Measurements from ENCODE around the gene SLCO2A1.

- TF ChIP-seq, protein P1, sequence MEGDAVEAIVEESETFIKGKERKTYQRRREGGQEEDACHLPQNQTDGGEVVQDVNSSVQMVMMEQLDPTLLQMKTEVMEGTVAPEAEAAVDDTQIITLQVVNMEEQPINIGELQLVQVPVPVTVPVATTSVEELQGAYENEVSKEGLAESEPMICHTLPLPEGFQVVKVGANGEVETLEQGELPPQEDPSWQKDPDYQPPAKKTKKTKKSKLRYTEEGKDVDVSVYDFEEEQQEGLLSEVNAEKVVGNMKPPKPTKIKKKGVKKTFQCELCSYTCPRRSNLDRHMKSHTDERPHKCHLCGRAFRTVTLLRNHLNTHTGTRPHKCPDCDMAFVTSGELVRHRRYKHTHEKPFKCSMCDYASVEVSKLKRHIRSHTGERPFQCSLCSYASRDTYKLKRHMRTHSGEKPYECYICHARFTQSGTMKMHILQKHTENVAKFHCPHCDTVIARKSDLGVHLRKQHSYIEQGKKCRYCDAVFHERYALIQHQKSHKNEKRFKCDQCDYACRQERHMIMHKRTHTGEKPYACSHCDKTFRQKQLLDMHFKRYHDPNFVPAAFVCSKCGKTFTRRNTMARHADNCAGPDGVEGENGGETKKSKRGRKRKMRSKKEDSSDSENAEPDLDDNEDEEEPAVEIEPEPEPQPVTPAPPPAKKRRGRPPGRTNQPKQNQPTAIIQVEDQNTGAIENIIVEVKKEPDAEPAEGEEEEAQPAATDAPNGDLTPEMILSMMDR (optimal IDR thresholded peaks at IDR 0.05 in 1 of 3, IDR thresholded peaks at IDR 0.05 in 1 of 3, conservative IDR thresholded peaks at IDR 0.05 in 1 of 3; ENCODE audit: extremely low read depth in 1 of 3, insufficient read depth in 2 of 3, low read length in 3 of 3): no peak
- TF ChIP-seq EZH2 (IDR thresholded peaks at IDR 0.05; ENCODE audit: low read length): no peak
Measured at GRCh38 chr3:134003066-134003465, 26.7 kb downstream of the SLCO2A1 start.

Measured in keratinocyte (primary cell).